Measurements from ENCODE around the gene IP6K3.

DNA sequence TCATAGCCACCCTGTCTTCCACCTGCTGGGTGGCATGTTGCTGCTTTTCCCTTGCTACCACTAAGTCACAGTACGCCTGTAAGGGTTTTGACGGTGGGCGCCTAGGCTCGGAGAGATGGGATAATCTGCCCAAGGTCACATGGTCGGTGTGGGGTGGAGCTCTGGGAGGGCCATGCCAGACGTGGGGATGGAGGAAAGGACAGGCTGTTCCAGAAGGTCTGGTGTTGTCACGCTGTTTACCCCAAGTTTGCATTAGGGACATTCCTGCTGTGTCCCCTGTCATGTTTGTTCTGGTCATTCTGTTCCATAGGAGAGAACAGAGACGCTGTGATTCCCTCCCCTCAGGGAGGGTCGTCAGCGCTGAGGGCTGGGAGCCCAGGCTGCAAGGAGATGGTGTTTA is 16.1 kb downstream of the IP6K3 start:
- TF ChIP-seq, protein P1, sequence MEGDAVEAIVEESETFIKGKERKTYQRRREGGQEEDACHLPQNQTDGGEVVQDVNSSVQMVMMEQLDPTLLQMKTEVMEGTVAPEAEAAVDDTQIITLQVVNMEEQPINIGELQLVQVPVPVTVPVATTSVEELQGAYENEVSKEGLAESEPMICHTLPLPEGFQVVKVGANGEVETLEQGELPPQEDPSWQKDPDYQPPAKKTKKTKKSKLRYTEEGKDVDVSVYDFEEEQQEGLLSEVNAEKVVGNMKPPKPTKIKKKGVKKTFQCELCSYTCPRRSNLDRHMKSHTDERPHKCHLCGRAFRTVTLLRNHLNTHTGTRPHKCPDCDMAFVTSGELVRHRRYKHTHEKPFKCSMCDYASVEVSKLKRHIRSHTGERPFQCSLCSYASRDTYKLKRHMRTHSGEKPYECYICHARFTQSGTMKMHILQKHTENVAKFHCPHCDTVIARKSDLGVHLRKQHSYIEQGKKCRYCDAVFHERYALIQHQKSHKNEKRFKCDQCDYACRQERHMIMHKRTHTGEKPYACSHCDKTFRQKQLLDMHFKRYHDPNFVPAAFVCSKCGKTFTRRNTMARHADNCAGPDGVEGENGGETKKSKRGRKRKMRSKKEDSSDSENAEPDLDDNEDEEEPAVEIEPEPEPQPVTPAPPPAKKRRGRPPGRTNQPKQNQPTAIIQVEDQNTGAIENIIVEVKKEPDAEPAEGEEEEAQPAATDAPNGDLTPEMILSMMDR (conservative IDR thresholded peaks at IDR 0.05; ENCODE audit: low read depth in 2 of 2): no peak
- TF ChIP-seq, protein P2, sequence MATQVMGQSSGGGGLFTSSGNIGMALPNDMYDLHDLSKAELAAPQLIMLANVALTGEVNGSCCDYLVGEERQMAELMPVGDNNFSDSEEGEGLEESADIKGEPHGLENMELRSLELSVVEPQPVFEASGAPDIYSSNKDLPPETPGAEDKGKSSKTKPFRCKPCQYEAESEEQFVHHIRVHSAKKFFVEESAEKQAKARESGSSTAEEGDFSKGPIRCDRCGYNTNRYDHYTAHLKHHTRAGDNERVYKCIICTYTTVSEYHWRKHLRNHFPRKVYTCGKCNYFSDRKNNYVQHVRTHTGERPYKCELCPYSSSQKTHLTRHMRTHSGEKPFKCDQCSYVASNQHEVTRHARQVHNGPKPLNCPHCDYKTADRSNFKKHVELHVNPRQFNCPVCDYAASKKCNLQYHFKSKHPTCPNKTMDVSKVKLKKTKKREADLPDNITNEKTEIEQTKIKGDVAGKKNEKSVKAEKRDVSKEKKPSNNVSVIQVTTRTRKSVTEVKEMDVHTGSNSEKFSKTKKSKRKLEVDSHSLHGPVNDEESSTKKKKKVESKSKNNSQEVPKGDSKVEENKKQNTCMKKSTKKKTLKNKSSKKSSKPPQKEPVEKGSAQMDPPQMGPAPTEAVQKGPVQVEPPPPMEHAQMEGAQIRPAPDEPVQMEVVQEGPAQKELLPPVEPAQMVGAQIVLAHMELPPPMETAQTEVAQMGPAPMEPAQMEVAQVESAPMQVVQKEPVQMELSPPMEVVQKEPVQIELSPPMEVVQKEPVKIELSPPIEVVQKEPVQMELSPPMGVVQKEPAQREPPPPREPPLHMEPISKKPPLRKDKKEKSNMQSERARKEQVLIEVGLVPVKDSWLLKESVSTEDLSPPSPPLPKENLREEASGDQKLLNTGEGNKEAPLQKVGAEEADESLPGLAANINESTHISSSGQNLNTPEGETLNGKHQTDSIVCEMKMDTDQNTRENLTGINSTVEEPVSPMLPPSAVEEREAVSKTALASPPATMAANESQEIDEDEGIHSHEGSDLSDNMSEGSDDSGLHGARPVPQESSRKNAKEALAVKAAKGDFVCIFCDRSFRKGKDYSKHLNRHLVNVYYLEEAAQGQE (IDR thresholded peaks at IDR 0.05; ENCODE audit: unreplicated experiment): no peak
- TF ChIP-seq EZH2 (IDR thresholded peaks at IDR 0.05; ENCODE audit: low read depth, unreplicated experiment) (no peak), CREB1 (CRISPR knock-in tag; IDR thresholded peaks at IDR 0.05; ENCODE audit: low read depth) (no peak), EZH2phosphoT487 (IDR thresholded peaks at IDR 0.05; ENCODE audit: unreplicated experiment) (no peak), NANOG (IDR thresholded peaks at IDR 0.05; ENCODE audit: borderline replicate concordance) (no peak), POLR2AphosphoS5 (IDR thresholded peaks at IDR 0.05; ENCODE audit: low read depth) (no peak), JUNB (IDR thresholded peaks at IDR 0.05; ENCODE audit: unreplicated experiment) (no peak), ZNF331 (CRISPR knock-in tag; IDR thresholded peaks at IDR 0.05; ENCODE audit: low read depth) (no peak), ZNF114 (CRISPR knock-in tag; IDR thresholded peaks at IDR 0.05) (no peak)
- TF ChIP-seq, protein P3, sequence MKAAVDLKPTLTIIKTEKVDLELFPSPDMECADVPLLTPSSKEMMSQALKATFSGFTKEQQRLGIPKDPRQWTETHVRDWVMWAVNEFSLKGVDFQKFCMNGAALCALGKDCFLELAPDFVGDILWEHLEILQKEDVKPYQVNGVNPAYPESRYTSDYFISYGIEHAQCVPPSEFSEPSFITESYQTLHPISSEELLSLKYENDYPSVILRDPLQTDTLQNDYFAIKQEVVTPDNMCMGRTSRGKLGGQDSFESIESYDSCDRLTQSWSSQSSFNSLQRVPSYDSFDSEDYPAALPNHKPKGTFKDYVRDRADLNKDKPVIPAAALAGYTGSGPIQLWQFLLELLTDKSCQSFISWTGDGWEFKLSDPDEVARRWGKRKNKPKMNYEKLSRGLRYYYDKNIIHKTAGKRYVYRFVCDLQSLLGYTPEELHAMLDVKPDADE (IDR thresholded peaks at IDR 0.05): no peak

Data from GM23338 (cell line).